ENCODE results near the gene CAPN3. TPM values are rescaled to one million over a fixed set of nuclear protein-coding genes. Genes with fewer than 3 reads are reported as not detected.

Gene CAPN3
- total and polyA plus RNA-seq, 11 donors = 1.3 to 12.2 (median 7.3) TPM

DNA sequence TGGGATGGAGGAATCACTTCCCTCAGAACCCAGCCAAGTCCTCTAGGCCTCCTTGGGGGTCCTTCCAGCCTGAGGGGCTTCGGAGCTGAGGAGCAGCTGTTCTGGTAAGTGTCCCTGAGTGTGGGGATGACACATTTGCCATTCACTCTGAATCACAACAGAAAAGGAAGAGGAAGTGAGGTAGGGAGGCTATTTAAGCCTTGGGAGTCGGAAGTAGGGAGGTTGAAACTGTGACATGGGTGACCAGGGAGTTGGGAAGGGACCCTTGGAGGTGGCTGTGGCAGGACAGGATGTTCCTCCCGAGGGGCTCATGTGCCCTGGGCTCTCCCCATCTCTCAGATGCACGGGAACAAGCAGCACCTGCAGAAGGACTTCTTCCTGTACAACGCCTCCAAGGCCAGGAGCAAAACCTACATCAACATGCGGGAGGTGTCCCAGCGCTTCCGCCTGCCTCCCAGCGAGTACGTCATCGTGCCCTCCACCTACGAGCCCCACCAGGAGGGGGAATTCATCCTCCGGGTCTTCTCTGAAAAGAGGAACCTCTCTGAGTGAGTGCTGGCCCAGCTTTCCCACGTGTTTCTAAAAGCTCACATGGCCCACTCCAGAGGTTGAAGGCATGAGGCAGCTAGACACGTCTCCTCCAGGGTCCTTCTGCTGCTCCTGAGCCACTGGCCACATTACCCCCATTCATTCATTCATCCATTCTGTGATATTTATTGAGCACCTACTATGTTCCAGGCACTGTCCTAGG lies 43.3 kb downstream of the CAPN3 start:
- H3K27ac ChIP-seq = no peak overlapping the region
- H3K27me3 ChIP-seq = no peaks in the 10 kb centered on the region
- peaks cover 0 to 8% (median 0%) of the 10 kb centered on the region in 12 donors for H3K4me1 ChIP-seq
- DNase-seq = no peak
- no peak for TF ChIP-seq POLR2A (IDR thresholded peaks at IDR 0.05)
- TF ChIP-seq, protein P1, sequence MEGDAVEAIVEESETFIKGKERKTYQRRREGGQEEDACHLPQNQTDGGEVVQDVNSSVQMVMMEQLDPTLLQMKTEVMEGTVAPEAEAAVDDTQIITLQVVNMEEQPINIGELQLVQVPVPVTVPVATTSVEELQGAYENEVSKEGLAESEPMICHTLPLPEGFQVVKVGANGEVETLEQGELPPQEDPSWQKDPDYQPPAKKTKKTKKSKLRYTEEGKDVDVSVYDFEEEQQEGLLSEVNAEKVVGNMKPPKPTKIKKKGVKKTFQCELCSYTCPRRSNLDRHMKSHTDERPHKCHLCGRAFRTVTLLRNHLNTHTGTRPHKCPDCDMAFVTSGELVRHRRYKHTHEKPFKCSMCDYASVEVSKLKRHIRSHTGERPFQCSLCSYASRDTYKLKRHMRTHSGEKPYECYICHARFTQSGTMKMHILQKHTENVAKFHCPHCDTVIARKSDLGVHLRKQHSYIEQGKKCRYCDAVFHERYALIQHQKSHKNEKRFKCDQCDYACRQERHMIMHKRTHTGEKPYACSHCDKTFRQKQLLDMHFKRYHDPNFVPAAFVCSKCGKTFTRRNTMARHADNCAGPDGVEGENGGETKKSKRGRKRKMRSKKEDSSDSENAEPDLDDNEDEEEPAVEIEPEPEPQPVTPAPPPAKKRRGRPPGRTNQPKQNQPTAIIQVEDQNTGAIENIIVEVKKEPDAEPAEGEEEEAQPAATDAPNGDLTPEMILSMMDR (IDR thresholded peaks at IDR 0.05) = no peak
- intact Hi-C loops (cut with DNase I) = no loop called here
- ATAC-seq = peak in 1 of 4 donors; percentile 29
- WGBS, 4 donors = 84 to 91% (median 87%) methylated on average over 15 of the region's 15 CpGs
- H3K36me3 ChIP-seq = peaks cover 0 to 56% (median 19%) of the 10 kb centered on the region in 9 donors
- no peak overlapping the region for H3K4me3 ChIP-seq
- no peaks in the 10 kb centered on the region for H3K9me3 ChIP-seq

DNA sequence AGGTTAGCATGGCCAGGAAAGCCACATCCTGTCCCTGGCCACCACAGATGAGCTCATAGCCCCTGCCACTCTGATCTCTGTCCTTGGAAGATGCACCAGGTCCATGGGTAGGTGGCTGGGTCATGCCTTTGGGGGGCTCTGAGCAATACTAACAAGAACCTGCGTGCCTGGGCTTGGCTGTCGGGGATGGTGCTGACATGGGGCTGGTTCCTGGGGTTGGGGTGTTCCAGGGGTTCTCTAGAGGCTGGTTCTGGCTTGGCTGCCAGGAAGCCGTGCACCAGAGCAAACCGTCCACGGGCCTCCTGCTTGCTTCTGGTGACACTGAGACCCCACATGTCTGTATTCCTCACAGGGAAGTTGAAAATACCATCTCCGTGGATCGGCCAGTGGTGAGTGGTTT lies 44.1 kb downstream of the CAPN3 start:
- Histone ChIP-seq H3K27me3 (no peaks in the 10 kb centered on the region), H3K9me3 (no peaks in the 10 kb centered on the region), H3K27ac (no peak overlapping the region), H3K4me1 (peaks cover 0 to 8% (median 0%) of the 10 kb centered on the region in 12 donors), H3K36me3 (peaks cover 0 to 54% (median 19%) of the 10 kb centered on the region in 9 donors), H3K4me3 (no peak overlapping the region)
- WGBS, 4 donors = 84 to 98% (median 96%) methylated on average over 7 of the region's 7 CpGs
- TF ChIP-seq, protein P1 (IDR thresholded peaks at IDR 0.05) = no peak
- no peak for TF ChIP-seq POLR2A (IDR thresholded peaks at IDR 0.05)
- intact Hi-C loops (cut with DNase I) = no loop called here
- ATAC-seq = no peak
- no peak for DNase-seq

DNA sequence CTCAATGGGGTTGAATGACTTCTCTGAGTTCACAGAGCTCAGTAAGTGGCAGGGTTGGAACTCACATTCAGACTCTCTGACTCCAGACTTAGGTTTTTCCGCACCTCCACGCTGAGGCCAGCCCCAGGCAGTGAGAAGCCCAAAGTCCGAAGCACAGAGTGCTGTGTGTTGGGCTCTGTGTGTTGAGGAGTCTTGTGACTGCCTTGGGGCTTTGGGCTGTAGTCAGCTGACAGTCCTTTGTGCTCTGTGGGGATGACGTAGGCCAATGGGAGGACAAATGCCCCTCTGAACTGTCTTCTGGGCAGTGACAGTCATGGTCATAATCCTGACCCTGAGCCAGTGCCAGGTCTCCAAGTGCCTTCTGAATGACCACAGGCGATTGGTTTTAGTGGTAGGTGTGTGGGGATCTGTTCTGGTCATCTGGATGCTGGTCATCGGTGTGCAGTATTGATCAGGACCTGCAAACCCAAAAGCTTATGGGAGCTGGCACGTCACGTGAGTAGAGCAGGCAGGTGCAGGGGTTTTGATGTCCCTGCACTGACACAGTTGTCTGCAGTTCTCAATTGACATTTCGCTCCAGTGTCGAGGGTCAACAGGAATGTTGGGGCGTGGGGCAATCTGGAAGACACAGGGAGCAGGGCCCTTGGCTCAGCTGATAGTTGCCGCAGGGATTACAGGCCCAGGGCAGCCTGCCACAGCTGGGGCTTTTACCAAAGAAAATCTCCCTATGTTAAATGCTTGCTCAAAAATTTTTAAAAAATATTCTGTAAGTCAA lies 45.3 kb downstream of the CAPN3 start:
- TF ChIP-seq, protein P1 (IDR thresholded peaks at IDR 0.05) = no peak
- no peak for TF ChIP-seq POLR2A (IDR thresholded peaks at IDR 0.05)
- no peak overlapping the region for H3K4me3 ChIP-seq
- DNase-seq (no peak), ATAC-seq (peak in 1 of 4 donors; percentile 17)
- peaks cover 0 to 46% (median 13%) of the 10 kb centered on the region in 9 donors for H3K36me3 ChIP-seq
- H3K27me3 ChIP-seq = no peaks in the 10 kb centered on the region
- WGBS, 4 donors = 72 to 95% (median 85%) methylated on average over 12 of the region's 12 CpGs
- H3K9me3 ChIP-seq = no peaks in the 10 kb centered on the region
- H3K4me1 ChIP-seq = peaks cover 0 to 8% (median 0%) of the 10 kb centered on the region in 12 donors
- H3K27ac ChIP-seq = no peak overlapping the region
- intact Hi-C loops (cut with DNase I) = no loop called here

DNA sequence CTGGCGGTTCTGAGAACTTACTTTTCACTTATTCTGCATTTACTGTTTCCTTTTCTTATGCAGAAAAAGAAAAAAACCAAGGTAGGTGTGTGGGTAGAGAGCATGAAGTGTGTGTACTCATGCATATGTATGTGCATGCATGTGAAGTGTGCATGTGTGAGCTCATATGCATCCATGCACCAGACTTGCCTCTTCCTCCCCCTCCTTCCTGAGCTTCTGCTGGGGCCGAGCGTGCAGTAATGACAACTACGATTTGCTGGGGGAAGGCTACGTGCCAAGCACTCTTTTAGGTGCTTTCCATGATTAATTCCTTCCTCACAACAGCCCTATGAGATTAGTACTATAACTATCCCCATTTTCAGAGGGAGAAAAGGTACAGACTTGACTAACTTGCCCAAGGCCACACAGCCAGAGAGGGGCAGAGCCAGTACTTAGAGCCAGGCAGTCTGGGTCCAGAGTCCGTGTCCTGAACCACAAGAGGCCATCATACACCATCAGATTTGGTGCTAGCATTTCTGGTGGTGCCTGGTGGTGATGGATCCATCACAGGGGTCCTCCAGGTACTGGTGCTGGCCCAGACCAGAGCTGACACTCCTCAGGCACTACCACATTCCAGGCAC lies 46.7 kb downstream of the CAPN3 start:
- TF ChIP-seq, protein P1 (IDR thresholded peaks at IDR 0.05) = no peak
- TF ChIP-seq POLR2A (IDR thresholded peaks at IDR 0.05) = no peak
- Histone ChIP-seq H3K9me3 (no peaks in the 10 kb centered on the region), H3K36me3 (peaks cover 0 to 47% (median 20%) of the 10 kb centered on the region in 9 donors), H3K27ac (no peak overlapping the region), H3K4me3 (no peak overlapping the region), H3K4me1 (peaks cover 0 to 8% (median 0%) of the 10 kb centered on the region in 12 donors), H3K27me3 (no peaks in the 10 kb centered on the region)
- DNase-seq (no peak), ATAC-seq (no peak)
- intact Hi-C loops (cut with DNase I) = no loop called here
- 55 to 78% (median 70%) methylated on average over 6 of the region's 6 CpGs for WGBS, 4 donors
